NT2/D1 (cell line): ENCODE data around the gene ABCF3.

Experiments used
- DNase-seq: peaks from one replicate; pipeline ENCODE4 v3.0.0-alpha.2; 2011; ENCODE audit warnings: low read depth, low spot score
- H3K27me3 ChIP-seq: 2 replicates; pipeline ENCODE4 v1.6.0; 2011; ENCODE audit warnings: mild to moderate bottlenecking; ENCODE audit not compliant: insufficient read length, insufficient read depth
- H3K36me3 ChIP-seq: 2 replicates; pipeline ENCODE4 v1.6.1; 2011; ENCODE audit warnings: mild to moderate bottlenecking, low read length, mixed read lengths; ENCODE audit not compliant: insufficient read depth, insufficient read length
- H3K4me1 ChIP-seq: 2 replicates; pipeline ENCODE4 v1.5.1; 2011; ENCODE audit not compliant: insufficient read depth, insufficient read length
- H3K4me3 ChIP-seq: 2 replicates; pipeline ENCODE4 v1.5.1; 2011; ENCODE audit warnings: low read depth; ENCODE audit not compliant: insufficient read length
- H3K9ac ChIP-seq: 2 replicates; pipeline ENCODE4 v1.6.0; 2011; ENCODE audit warnings: low read depth; ENCODE audit not compliant: insufficient read length
- H3K9me3 ChIP-seq: 2 replicates; pipeline ENCODE4 v1.5.1; 2011; ENCODE audit warnings: mild to moderate bottlenecking, low read length; ENCODE audit not compliant: insufficient read depth
- SUZ12 ChIP-seq: IDR thresholded peaks from 2 replicates; pipeline ENCODE4 v1.6.1; 2011; ENCODE audit not compliant: insufficient read length, insufficient read depth; ENCODE audit errors: extremely low read depth
- YY1 ChIP-seq: IDR thresholded peaks from 2 replicates; pipeline ENCODE4 v1.6.1; 2011; ENCODE audit not compliant: insufficient read length, insufficient read depth
- ZNF274 ChIP-seq: IDR thresholded peaks from 2 replicates; pipeline ENCODE4 v1.6.1; 2011; ENCODE audit warnings: mild to moderate bottlenecking, low read depth, low read length

The ABCF3 gene

GRCh38 chr3:184178521-184179138, 7.4 kb upstream of the ABCF3 start:
- peaks cover 17% of the 10 kb centered on the region for H3K4me1 ChIP-seq
- H3K36me3 ChIP-seq, result peaks cover 81% of the 10 kb centered on the region
- no peak for DNase-seq
- TF ChIP-seq ZNF274 (no peak), YY1 (no peak), SUZ12 (no peak)
- H3K9ac ChIP-seq, result no peak overlapping the region
- H3K9me3 ChIP-seq, result no peaks in the 10 kb centered on the region
- no peak overlapping the region for H3K4me3 ChIP-seq
- no peaks in the 10 kb centered on the region for H3K27me3 ChIP-seq

- no peak for DNase-seq
Measured at GRCh38 chr3:184180165-184180564, 5.8 kb upstream of the ABCF3 start.

DNA sequence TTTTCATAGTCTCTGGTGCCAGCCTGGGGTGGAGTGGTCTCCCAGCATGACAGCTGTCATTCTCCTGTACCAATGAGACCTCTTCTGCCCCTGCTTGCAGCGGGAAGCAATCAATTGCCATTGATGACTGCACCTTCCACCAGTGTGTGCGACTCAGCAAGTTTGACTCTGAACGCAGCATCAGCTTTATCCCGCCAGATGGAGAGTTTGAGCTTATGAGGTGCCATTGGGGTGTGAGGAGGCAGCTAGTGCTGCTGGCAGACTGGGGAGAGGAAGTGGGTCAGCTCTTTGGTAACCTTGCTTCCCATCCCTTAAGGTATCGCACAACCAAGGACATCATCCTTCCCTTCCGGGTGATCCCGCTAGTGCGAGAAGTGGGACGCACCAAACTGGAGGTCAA, 4.4 kb upstream of the ABCF3 start:
- Histone ChIP-seq H3K36me3 (peaks cover 80% of the 10 kb centered on the region), H3K4me3 (no peak overlapping the region), H3K9ac (no peak overlapping the region), H3K27me3 (no peaks in the 10 kb centered on the region), H3K9me3 (no peaks in the 10 kb centered on the region), H3K4me1 (peaks cover 20% of the 10 kb centered on the region)
- no peak for DNase-seq
- TF ChIP-seq SUZ12 (no peak), ZNF274 (no peak), YY1 (no peak)

More at GRCh38 chr3:184180165-184180564, 5.8 kb upstream of the ABCF3 start:
- H3K4me1 ChIP-seq, result peaks cover 20% of the 10 kb centered on the region
- no peak overlapping the region for H3K4me3 ChIP-seq
- no peaks in the 10 kb centered on the region for H3K27me3 ChIP-seq
- no peaks in the 10 kb centered on the region for H3K9me3 ChIP-seq
- TF ChIP-seq SUZ12, result no peak
- TF ChIP-seq ZNF274, result no peak
- no peak for TF ChIP-seq YY1
- H3K9ac ChIP-seq, result no peak overlapping the region
- H3K36me3 ChIP-seq, result peaks cover 86% of the 10 kb centered on the region

DNA sequence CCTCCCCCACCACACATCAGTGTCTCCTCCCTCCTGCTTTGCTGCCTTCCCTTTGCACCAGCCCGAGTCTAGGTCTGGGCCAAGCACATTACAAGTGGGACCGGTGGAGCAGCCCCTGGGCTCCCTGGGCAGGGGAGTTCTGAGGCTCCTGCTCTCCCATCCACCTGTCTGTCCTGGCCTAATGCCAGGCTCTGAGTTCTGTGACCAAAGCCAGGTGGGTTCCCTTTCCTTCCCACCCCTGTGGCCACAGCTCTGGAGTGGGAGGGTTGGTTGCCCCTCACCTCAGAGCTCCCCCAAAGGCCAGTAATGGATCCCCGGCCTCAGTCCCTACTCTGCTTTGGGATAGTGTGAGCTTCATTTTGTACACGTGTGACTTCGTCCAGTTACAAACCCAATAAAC, 2.3 kb upstream of the ABCF3 start:
- Histone ChIP-seq H3K9me3 (no peaks in the 10 kb centered on the region), H3K4me1 (peaks cover 6% of the 10 kb centered on the region), H3K27me3 (no peaks in the 10 kb centered on the region), H3K4me3 (no peak overlapping the region), H3K9ac (no peak overlapping the region), H3K36me3 (peaks cover 79% of the 10 kb centered on the region)
- TF ChIP-seq YY1 (no peak), SUZ12 (no peak), ZNF274 (no peak)
- DNase-seq, result no peak

GRCh38 chr3:184184546-184185230, 1.3 kb upstream of the ABCF3 start:
- Histone ChIP-seq H3K27me3 (no peaks in the 10 kb centered on the region), H3K4me3 (peak overlapping the region; percentile 26), H3K9me3 (no peaks in the 10 kb centered on the region), H3K9ac (peak overlapping the region; percentile 84), H3K4me1 (peaks cover 6% of the 10 kb centered on the region), H3K36me3 (peaks cover 79% of the 10 kb centered on the region)
- TF ChIP-seq YY1, result no peak
- no peak for TF ChIP-seq ZNF274
- TF ChIP-seq SUZ12, result no peak
- no peak for DNase-seq

DNA sequence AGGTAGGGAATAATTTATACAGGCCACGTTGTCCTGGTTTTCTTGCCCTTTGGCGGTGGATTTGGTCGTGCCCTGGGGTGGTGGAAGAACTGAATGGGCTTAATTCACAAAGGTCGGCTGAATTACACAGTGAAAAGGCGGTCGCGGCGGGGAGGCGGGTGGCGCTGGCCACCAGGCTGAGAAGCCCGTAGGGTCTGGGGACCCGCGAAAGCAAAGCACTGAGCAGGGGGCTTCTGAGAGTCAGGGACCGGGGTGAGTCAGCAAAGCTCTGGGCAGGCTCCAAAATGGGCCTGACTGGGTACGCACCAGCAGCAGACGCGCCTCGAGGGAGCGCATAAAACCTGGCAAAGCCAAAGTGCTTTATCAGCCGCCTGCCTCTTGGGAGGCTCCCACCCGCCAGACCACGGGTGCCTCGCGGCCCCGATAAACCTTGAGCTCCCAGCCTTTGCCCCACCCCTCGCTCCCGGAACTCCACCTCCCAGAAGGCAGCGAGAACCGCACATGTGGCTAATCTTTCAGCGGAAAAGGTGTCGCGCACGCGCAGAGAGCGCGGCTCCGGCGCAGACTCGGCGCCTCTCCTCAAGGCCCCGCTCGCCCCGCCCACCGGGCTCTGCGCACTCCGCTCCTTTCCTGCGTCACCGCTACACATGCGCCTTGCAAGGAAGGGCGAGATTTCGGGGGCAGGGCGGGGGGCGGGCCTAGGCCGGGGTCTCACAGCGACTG, 377 bp upstream of the ABCF3 start:
- Histone ChIP-seq H3K36me3 (peaks cover 79% of the 10 kb centered on the region), H3K4me3 (peak overlapping the region; percentile 98)
- no peak for TF ChIP-seq ZNF274
- TF ChIP-seq YY1, result no peak
- TF ChIP-seq SUZ12, result no peak

GRCh38 chr3:184186902-184187207, 856 bp downstream of the ABCF3 start:
- DNase-seq, result no peak
- Histone ChIP-seq H3K36me3 (peaks cover 79% of the 10 kb centered on the region), H3K9me3 (no peaks in the 10 kb centered on the region), H3K4me1 (peaks cover 6% of the 10 kb centered on the region), H3K9ac (peak overlapping the region; percentile 98), H3K27me3 (no peaks in the 10 kb centered on the region), H3K4me3 (peak overlapping the region; percentile 98)
- TF ChIP-seq SUZ12 (no peak), YY1 (no peak), ZNF274 (no peak)

More for the DNA sequence above, 377 bp upstream of the ABCF3 start:
- peak; percentile 99 for DNase-seq
- H3K9ac ChIP-seq, result peak overlapping the region; percentile 98
- H3K9me3 ChIP-seq, result no peaks in the 10 kb centered on the region
- H3K4me1 ChIP-seq, result peaks cover 6% of the 10 kb centered on the region
- H3K27me3 ChIP-seq, result no peaks in the 10 kb centered on the region
